ENCODE data around the gene HDAC7. TPM values are rescaled to one million over a fixed set of nuclear protein-coding genes. Genes with fewer than 3 reads are reported as not detected.

Gene HDAC7
- total and polyA plus RNA-seq, 2 experiments from 2014 or later: 41.3 to 60.1 TPM

- TF ChIP-seq, protein P1, sequence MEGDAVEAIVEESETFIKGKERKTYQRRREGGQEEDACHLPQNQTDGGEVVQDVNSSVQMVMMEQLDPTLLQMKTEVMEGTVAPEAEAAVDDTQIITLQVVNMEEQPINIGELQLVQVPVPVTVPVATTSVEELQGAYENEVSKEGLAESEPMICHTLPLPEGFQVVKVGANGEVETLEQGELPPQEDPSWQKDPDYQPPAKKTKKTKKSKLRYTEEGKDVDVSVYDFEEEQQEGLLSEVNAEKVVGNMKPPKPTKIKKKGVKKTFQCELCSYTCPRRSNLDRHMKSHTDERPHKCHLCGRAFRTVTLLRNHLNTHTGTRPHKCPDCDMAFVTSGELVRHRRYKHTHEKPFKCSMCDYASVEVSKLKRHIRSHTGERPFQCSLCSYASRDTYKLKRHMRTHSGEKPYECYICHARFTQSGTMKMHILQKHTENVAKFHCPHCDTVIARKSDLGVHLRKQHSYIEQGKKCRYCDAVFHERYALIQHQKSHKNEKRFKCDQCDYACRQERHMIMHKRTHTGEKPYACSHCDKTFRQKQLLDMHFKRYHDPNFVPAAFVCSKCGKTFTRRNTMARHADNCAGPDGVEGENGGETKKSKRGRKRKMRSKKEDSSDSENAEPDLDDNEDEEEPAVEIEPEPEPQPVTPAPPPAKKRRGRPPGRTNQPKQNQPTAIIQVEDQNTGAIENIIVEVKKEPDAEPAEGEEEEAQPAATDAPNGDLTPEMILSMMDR (conservative IDR thresholded peaks at IDR 0.05; ENCODE audit: low read depth in 2 of 2): no peak
- no peak for TF ChIP-seq ZNF114 (CRISPR knock-in tag; IDR thresholded peaks at IDR 0.05)
Observed at GRCh38 chr12:47746523-47746922, 73.2 kb downstream of the HDAC7 start (continued).

- Histone ChIP-seq H2AFZ (no peak overlapping the region), H3K4me3 (no peak overlapping the region), H3K36me3 (ENCODE audit: insufficient read depth) (no peaks in the 10 kb centered on the region), H3K9me2 (ENCODE audit: insufficient read depth) (no peaks in the 10 kb centered on the region), H3K27me3 (ENCODE audit: insufficient read depth) (no peaks in the 10 kb centered on the region), H3K27ac (ENCODE audit: low read depth) (no peak overlapping the region), H3F3A (replicated peaks; ENCODE audit: low read depth) (no peaks in the 10 kb centered on the region), H3K79me2 (replicated peaks; ENCODE audit: insufficient read depth) (no peaks in the 10 kb centered on the region), H3K4me1 (ENCODE audit: insufficient read depth) (0 out of 2 replicates have a peak, but pooled peaks cover 4% of the 10 kb centered on the region), H3K4me2 (no peak overlapping the region), H4K20me1 (replicated peaks; ENCODE audit: insufficient read depth) (no peaks in the 10 kb centered on the region)
- peaks cover 39% of the 10 kb centered on the region for H3K4me1 Mint-ChIP-seq
- no peak for TF ChIP-seq STAT1 (IDR thresholded peaks at IDR 0.05; ENCODE audit: unreplicated experiment)
- no peak for TF ChIP-seq JUNB (IDR thresholded peaks at IDR 0.05; ENCODE audit: unreplicated experiment)
- no peak for TF ChIP-seq CREB1 (CRISPR knock-in tag; IDR thresholded peaks at IDR 0.05; ENCODE audit: low read depth)
- TF ChIP-seq, protein P1 (conservative IDR thresholded peaks at IDR 0.05; ENCODE audit: low read depth in 2 of 2): no peak
- TF ChIP-seq NANOG (IDR thresholded peaks at IDR 0.05; ENCODE audit: borderline replicate concordance): no peak
- H3K27ac Mint-ChIP-seq: no peak overlapping the region
- H3K36me3 Mint-ChIP-seq (ENCODE audit: low read depth): peaks cover 4% of the 10 kb centered on the region; the same call in 1 of the 3 replicates
- no peak for ATAC-seq
- H3K27me3 Mint-ChIP-seq (ENCODE audit: insufficient read depth, low read depth, poor library complexity): peaks cover 29% of the 10 kb centered on the region
- H3K9me3 Mint-ChIP-seq: no peaks in the 10 kb centered on the region; the same call in 2 of the 3 replicates
- DNase-seq (ENCODE audit: low spot score): no peak
- no peak overlapping the region for H3K4me3 Mint-ChIP-seq
Observed at GRCh38 chr12:47746073-47746472, 73.6 kb downstream of the HDAC7 start.

DNA sequence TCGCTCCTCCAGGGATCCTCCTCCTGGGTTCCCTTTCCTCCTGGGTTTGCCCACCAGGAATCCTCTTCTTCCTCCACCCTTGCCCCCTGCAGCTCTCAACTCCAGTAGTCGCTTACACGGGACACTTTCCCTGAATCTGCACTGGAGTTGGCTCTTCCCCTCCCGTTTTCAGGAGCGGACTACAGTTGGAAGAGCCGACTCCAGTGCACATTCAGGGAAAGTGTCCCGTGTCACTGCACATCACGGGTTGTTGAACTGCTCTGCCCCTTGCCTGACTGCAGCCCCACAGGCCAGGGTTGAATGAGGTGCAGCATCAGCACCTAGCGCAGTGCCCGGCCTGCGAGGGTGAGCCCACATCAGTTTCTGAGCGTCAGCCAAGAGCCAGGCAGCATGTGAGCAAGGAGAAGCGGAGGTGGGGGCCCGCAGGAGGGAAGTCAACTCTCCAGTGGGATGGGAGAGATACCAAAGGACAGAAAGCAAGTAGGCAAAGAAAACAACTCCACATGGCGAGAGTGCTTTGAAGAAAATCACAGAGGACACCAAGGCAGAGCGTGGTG is 74.1 kb downstream of the HDAC7 start:
- H2AFZ ChIP-seq: no peak overlapping the region
- peaks cover 4% of the 10 kb centered on the region; the same call in 1 of the 3 replicates for H3K36me3 Mint-ChIP-seq (ENCODE audit: low read depth)
- H3K4me2 ChIP-seq: no peak overlapping the region
- H3K27me3 Mint-ChIP-seq (ENCODE audit: insufficient read depth, low read depth, poor library complexity): peaks cover 29% of the 10 kb centered on the region
- no peaks in the 10 kb centered on the region for H3F3A ChIP-seq (replicated peaks; ENCODE audit: low read depth)
- 0 out of 2 replicates have a peak overlapping the region, but pooled peaks have one; percentile 49 for H3K27ac Mint-ChIP-seq
- H3K27ac ChIP-seq (ENCODE audit: low read depth): no peak overlapping the region
- H3K27me3 ChIP-seq (ENCODE audit: insufficient read depth): no peaks in the 10 kb centered on the region
- H3K36me3 ChIP-seq (ENCODE audit: insufficient read depth): no peaks in the 10 kb centered on the region
- no peak overlapping the region for H3K4me3 ChIP-seq
- no peak overlapping the region for H3K4me3 Mint-ChIP-seq
- ATAC-seq (no peak), DNase-seq (ENCODE audit: low spot score) (no peak)
- 0 out of 2 replicates have a peak, but pooled peaks cover 4% of the 10 kb centered on the region for H3K4me1 ChIP-seq (ENCODE audit: insufficient read depth)
- H3K9me3 Mint-ChIP-seq: no peaks in the 10 kb centered on the region; the same call in 2 of the 3 replicates
- H3K9me2 ChIP-seq (ENCODE audit: insufficient read depth): no peaks in the 10 kb centered on the region
- H3K79me2 ChIP-seq (replicated peaks; ENCODE audit: insufficient read depth): no peaks in the 10 kb centered on the region
- peaks cover 39% of the 10 kb centered on the region for H3K4me1 Mint-ChIP-seq
- H4K20me1 ChIP-seq (replicated peaks; ENCODE audit: insufficient read depth): no peaks in the 10 kb centered on the region
- TF ChIP-seq EZH2 (IDR thresholded peaks at IDR 0.05; ENCODE audit: low read depth, unreplicated experiment) (no peak), ZNF114 (CRISPR knock-in tag; IDR thresholded peaks at IDR 0.05) (no peak), STAT1 (IDR thresholded peaks at IDR 0.05; ENCODE audit: unreplicated experiment) (no peak), POLR2AphosphoS5 (IDR thresholded peaks at IDR 0.05; ENCODE audit: low read depth) (no peak), NANOG (IDR thresholded peaks at IDR 0.05; ENCODE audit: borderline replicate concordance) (no peak), ZNF331 (CRISPR knock-in tag; IDR thresholded peaks at IDR 0.05; ENCODE audit: low read depth) (no peak)
- TF ChIP-seq, protein P1 (conservative IDR thresholded peaks at IDR 0.05; ENCODE audit: low read depth in 2 of 2): no peak

Data from GM23338 (cell line).